ENCODE data around the gene SERPINA1.

GRCh38 chr14:94428610-94429009, 40.2 kb upstream of the SERPINA1 start:
- no peak for TF ChIP-seq TAF1 (conservative IDR thresholded peaks at IDR 0.05)
- TF ChIP-seq CTCF (IDR thresholded peaks at IDR 0.05; ENCODE audit: low read depth, low read length, missing input control), result no peak
